ENCODE results near the gene MYO1H.

Gene MYO1H

GRCh38 chr12:109446869-109447268 lies 99.2 kb downstream of the MYO1H start:
- DNase-seq (ENCODE audit: low read depth in 2 of 3, low spot score in 2 of 3): no peak

GRCh38 chr12:109447482-109447881 lies 99.8 kb downstream of the MYO1H start:
- DNase-seq (ENCODE audit: low read depth in 2 of 3, low spot score in 2 of 3): no peak

GRCh38 chr12:109448272-109448671 lies 100.6 kb downstream of the MYO1H start:
- DNase-seq (ENCODE audit: low read depth in 2 of 3, low spot score in 2 of 3): no peak

GRCh38 chr12:109448707-109449390 lies 101.1 kb downstream of the MYO1H start:
- DNase-seq (ENCODE audit: low read depth in 2 of 3, low spot score in 2 of 3): no peak

- no peak for DNase-seq (ENCODE audit: low read depth in 2 of 3, low spot score in 2 of 3)
Measured at GRCh38 chr12:109449845-109450532, 102.3 kb downstream of the MYO1H start.

DNA sequence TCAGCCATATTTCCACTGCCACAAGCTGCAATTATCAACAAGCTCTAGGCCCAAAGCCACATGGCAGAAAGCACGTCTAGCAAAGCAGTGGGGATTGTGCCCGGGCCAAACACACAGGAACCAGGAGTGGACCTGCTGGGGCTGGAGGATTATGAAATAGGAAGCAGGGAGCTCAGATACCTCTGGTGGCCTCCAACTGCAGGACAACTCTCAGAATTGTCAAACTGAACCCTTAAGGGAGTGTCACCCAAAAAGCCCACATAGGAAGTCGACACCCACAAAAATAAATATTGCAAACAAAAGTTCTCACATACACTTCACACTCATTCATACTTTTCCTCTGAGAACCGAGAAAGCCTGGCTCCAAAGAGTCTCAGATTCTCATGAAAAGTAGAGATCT lies 103.3 kb downstream of the MYO1H start:
- DNase-seq (ENCODE audit: low read depth in 2 of 3, low spot score in 2 of 3): no peak

- DNase-seq (ENCODE audit: low read depth in 2 of 3, low spot score in 2 of 3): no peak
Measured at GRCh38 chr12:109451400-109451799, 103.7 kb downstream of the MYO1H start.

GRCh38 chr12:109452489-109452888 lies 104.8 kb downstream of the MYO1H start:
- no peak for DNase-seq (ENCODE audit: low read depth in 2 of 3, low spot score in 2 of 3)

DNA sequence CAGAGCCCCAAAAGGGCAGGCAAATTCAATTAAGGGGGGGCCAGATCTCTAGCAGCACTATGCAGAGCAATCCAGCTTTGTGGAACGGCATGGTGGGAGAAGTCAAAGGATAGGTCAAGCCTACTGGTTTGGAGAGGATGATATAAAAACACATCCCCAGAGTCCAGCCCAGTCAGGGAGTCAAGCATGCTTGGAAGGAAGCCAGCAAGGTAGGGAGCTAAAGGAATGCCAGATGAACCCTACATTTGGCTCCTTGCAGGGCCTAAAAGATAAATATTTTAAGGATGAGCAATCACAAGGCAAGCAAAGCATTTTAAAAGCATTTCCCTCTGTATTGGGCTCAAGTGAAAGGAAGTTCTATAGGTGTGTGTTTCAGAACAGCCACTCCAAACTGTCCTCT lies 108.0 kb downstream of the MYO1H start:
- DNase-seq (ENCODE audit: low read depth in 2 of 3, low spot score in 2 of 3): no peak

GRCh38 chr12:109458086-109458485 lies 110.4 kb downstream of the MYO1H start:
- DNase-seq (ENCODE audit: low read depth in 2 of 3, low spot score in 2 of 3): no peak

DNA sequence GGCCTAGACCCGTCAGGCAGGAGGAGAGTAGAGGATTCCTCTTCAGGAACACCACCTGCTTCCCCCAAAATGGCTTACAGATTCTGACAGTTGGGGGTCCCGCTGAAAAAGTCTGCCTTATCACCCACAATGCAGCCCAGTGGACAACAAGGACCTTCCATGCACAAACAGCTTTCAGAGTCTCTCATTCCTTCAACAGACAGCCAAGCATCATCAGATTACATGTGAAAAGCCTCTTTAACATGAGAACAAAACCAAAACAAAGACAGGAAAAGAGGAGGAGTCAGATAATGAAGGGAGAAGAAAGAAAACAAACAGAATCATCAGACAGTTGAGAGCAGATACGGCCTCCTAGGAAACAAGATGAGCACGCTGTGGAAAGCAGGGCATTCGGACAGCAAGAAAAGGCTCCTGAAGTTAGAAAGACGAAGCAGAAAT lies 111.1 kb downstream of the MYO1H start:
- no peak for DNase-seq (ENCODE audit: low read depth in 2 of 3, low spot score in 2 of 3)

DNA sequence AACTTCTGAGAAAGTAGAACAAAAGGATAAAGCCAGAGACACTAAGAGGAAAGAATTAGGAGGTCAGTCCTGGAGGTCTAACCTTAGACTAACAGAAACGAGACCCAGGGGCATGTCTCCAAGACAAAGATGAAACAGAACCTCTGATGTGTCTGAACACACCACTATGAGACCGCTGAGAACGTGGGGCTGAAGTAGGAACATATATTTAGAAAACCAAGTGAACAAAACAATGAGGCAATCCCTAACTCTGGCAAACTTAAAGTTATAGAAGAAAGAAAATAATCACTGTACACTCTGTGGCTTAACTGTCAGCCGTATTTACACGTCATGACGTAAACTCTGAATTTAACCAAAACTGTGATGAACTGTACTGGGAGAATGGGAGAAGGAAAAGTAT lies 111.5 kb downstream of the MYO1H start:
- DNase-seq (ENCODE audit: low read depth in 2 of 3, low spot score in 2 of 3): no peak

GRCh38 chr12:109460538-109460937 lies 112.8 kb downstream of the MYO1H start:
- DNase-seq (ENCODE audit: low read depth in 2 of 3, low spot score in 2 of 3): no peak

GRCh38 chr12:109461049-109461845 lies 113.5 kb downstream of the MYO1H start:
- DNase-seq (ENCODE audit: low read depth in 2 of 3, low spot score in 2 of 3): no peak

GRCh38 chr12:109461846-109462756 lies 114.4 kb downstream of the MYO1H start:
- DNase-seq (ENCODE audit: low read depth in 2 of 3, low spot score in 2 of 3): no peak

GRCh38 chr12:109462868-109463692 lies 115.4 kb downstream of the MYO1H start:
- DNase-seq (ENCODE audit: low read depth in 2 of 3, low spot score in 2 of 3): no peak

- no peak for DNase-seq (ENCODE audit: low read depth in 2 of 3, low spot score in 2 of 3)
Measured at GRCh38 chr12:109463756-109464155, 116.1 kb downstream of the MYO1H start.

- DNase-seq (ENCODE audit: low read depth in 2 of 3, low spot score in 2 of 3): no peak
Measured at GRCh38 chr12:109464642-109465351, 117.1 kb downstream of the MYO1H start.

DNA sequence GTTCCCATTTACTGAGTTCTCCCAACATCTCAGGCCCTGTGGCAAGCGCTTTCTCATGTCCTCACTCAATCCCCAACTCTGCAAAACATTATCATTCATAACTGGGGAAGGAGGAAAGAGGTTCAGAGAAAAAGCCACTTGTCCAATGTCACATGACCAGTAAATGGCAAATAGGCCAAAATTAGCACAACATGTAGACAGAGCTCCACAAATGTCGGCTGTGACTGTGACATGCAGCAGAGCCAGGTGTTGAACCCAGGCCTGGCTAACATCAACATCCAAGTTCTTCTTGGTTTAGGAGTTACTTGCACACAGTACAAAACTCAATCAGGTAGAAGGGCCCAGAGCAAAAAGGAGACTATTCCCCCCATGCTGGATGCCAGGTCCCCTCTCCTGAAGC lies 118.6 kb downstream of the MYO1H start:
- no peak for DNase-seq (ENCODE audit: low read depth in 2 of 3, low spot score in 2 of 3)
